IMR-90 (cell line): ENCODE measurements around the gene NADSYN1.

Experiments
- CTCF ChIP-seq: conservative IDR thresholded peaks from 2 replicates; pipeline ENCODE4 v1.5.1; 2012; ENCODE audit warnings: mild to moderate bottlenecking, low read depth, low read length, improper control_type of control experiment
- MXI1 ChIP-seq: IDR thresholded peaks from 2 replicates; pipeline ENCODE4 v1.6.1; 2012; ENCODE audit warnings: low read depth, mild to moderate bottlenecking, low read length, moderate library complexity, borderline replicate concordance

GRCh38 chr11:71486320-71486719, 33.3 kb downstream of the NADSYN1 start:
- TF ChIP-seq CTCF (no peak), MXI1 (no peak)
